ENCODE results near the gene LDHAL6B. TPM values are rescaled to one million over a fixed set of nuclear protein-coding genes. Genes with fewer than 3 reads are reported as not detected.
A peak's percentile ranks its signal among the peaks of the same experiment; 100 is the strongest.

Gene LDHAL6B
- total RNA-seq, 6 donors from 2014 or later = 2.1 TPM; not detected in 5

GRCh38 chr15:59190291-59190690 is 16.4 kb upstream of the LDHAL6B start:
- Histone ChIP-seq H3K4me1 (no peaks in the 10 kb centered on the region), H3K27me3 (no peaks in the 10 kb centered on the region), H3K9me3 (no peaks in the 10 kb centered on the region), H3K4me3 (no peak overlapping the region), H3K27ac (no peak overlapping the region), H3K36me3 (peaks cover 8 to 55% (median 21%) of the 10 kb centered on the region in 4 donors)
- TF ChIP-seq POLR2AphosphoS5 (IDR thresholded peaks at IDR 0.05) = no peak
- no peak for TF ChIP-seq CTCF (IDR thresholded peaks at IDR 0.05)
- no peak for TF ChIP-seq POLR2A (IDR thresholded peaks at IDR 0.05)
- TF ChIP-seq EP300 (IDR thresholded peaks at IDR 0.05) = no peak
- no peak for ATAC-seq (ENCODE audit: low FRiP score in 2 of 2)
- no peak for DNase-seq
- WGBS, 2 donors = 92 to 98% methylated on average over 7 of the region's 7 CpGs

- DNase-seq (no peak), ATAC-seq (ENCODE audit: low FRiP score in 2 of 2) (peak in 1 of 2 donors; percentile 66)
- H3K4me1 ChIP-seq = no peaks in the 10 kb centered on the region
- peaks cover 8 to 58% (median 22%) of the 10 kb centered on the region in 4 donors for H3K36me3 ChIP-seq
- no peaks in the 10 kb centered on the region for H3K27me3 ChIP-seq
- WGBS, 2 donors = 84 to 87% methylated on average over 6 of the region's 6 CpGs
- no peak for TF ChIP-seq CTCF (IDR thresholded peaks at IDR 0.05)
- no peak for TF ChIP-seq POLR2AphosphoS5 (IDR thresholded peaks at IDR 0.05)
- TF ChIP-seq EP300 (IDR thresholded peaks at IDR 0.05) = no peak
- no peak for TF ChIP-seq POLR2A (IDR thresholded peaks at IDR 0.05)
- no peaks in the 10 kb centered on the region for H3K9me3 ChIP-seq
- H3K27ac ChIP-seq = no peak overlapping the region
- no peak overlapping the region for H3K4me3 ChIP-seq
Measured at GRCh38 chr15:59191855-59192237, 14.8 kb upstream of the LDHAL6B start.

GRCh38 chr15:59194639-59195325 is 11.9 kb upstream of the LDHAL6B start:
- peaks cover 8 to 53% (median 23%) of the 10 kb centered on the region in 4 donors for H3K36me3 ChIP-seq
- 89 to 92% methylated on average over 10 of the region's 10 CpGs for WGBS, 2 donors
- no peaks in the 10 kb centered on the region for H3K27me3 ChIP-seq
- H3K9me3 ChIP-seq = no peaks in the 10 kb centered on the region
- no peak for TF ChIP-seq CTCF (IDR thresholded peaks at IDR 0.05)
- no peak for TF ChIP-seq POLR2A (IDR thresholded peaks at IDR 0.05)
- TF ChIP-seq POLR2AphosphoS5 (IDR thresholded peaks at IDR 0.05) = no peak
- no peak for TF ChIP-seq EP300 (IDR thresholded peaks at IDR 0.05)
- no peak overlapping the region for H3K4me3 ChIP-seq
- H3K4me1 ChIP-seq = no peaks in the 10 kb centered on the region
- DNase-seq (no peak), ATAC-seq (ENCODE audit: low FRiP score in 2 of 2) (no peak)
- no peak overlapping the region for H3K27ac ChIP-seq

GRCh38 chr15:59196416-59196815 is 10.2 kb upstream of the LDHAL6B start:
- no peaks in the 10 kb centered on the region for H3K9me3 ChIP-seq
- H3K4me3 ChIP-seq = no peak overlapping the region
- DNase-seq (no peak), ATAC-seq (ENCODE audit: low FRiP score in 2 of 2) (no peak)
- peaks cover 8 to 59% (median 17%) of the 10 kb centered on the region in 4 donors for H3K36me3 ChIP-seq
- no peaks in the 10 kb centered on the region for H3K4me1 ChIP-seq
- WGBS, 2 donors = 90 to 99% methylated on average over 2 of the region's 2 CpGs
- no peaks in the 10 kb centered on the region for H3K27me3 ChIP-seq
- TF ChIP-seq POLR2A (IDR thresholded peaks at IDR 0.05) = no peak
- no peak for TF ChIP-seq POLR2AphosphoS5 (IDR thresholded peaks at IDR 0.05)
- no peak for TF ChIP-seq EP300 (IDR thresholded peaks at IDR 0.05)
- TF ChIP-seq CTCF (IDR thresholded peaks at IDR 0.05) = no peak
- no peak overlapping the region for H3K27ac ChIP-seq

GRCh38 chr15:59197454-59197853 is 9.2 kb upstream of the LDHAL6B start:
- DNase-seq = no peak

More at GRCh38 chr15:59197454-59197853, 9.2 kb upstream of the LDHAL6B start:
- Histone ChIP-seq H3K36me3 (peaks cover 8 to 62% (median 20%) of the 10 kb centered on the region in 4 donors), H3K9me3 (no peaks in the 10 kb centered on the region), H3K4me3 (no peak overlapping the region), H3K4me1 (no peaks in the 10 kb centered on the region), H3K27ac (no peak overlapping the region), H3K27me3 (no peaks in the 10 kb centered on the region)
- ATAC-seq (ENCODE audit: low FRiP score in 2 of 2) = no peak
- TF ChIP-seq POLR2A (IDR thresholded peaks at IDR 0.05) (no peak), POLR2AphosphoS5 (IDR thresholded peaks at IDR 0.05) (no peak), CTCF (IDR thresholded peaks at IDR 0.05) (no peak), EP300 (IDR thresholded peaks at IDR 0.05) (no peak)
- 87% methylated on average over 2 of the region's 2 CpGs for WGBS, 2 donors
